A673 (cell line): Measurements from ENCODE around the gene ROBO2. TPM values are rescaled to one million over a fixed set of nuclear protein-coding genes. Genes with fewer than 3 reads are reported as not detected.

Experiments
- BruUV-seq: library from RNA; stranded (reverse); fragments of 400-500 nt; replicated peaks from 2 replicates; lab custom pipeline; 2021; lab: Mats Ljungman, UMichigan
- CTCF ChIA-PET: fragments of 300-600 bp; sonication (Branson Sonifier 250); formaldehyde crosslinking; loops from one replicate; lab custom pipeline; 2022; ENCODE audit warnings: antibody characterized with exemption; lab: Charles Lee
- POLR2A ChIA-PET: fragments of 300-600 bp; sonication (Branson Sonifier 250); formaldehyde crosslinking; loops from one replicate; lab custom pipeline; 2022; ENCODE audit warnings: antibody characterized with exemption; ENCODE audit not compliant: low non-redundant PET; lab: Charles Lee
- DNase-seq: peaks from one replicate; pipeline ENCODE4 v3.0.0-alpha.2; 2015; ENCODE audit warnings: low spot score
- H3K27ac ChIP-seq: fragments of 200-600 bp; sonication (generic); 2 replicates; pipeline ENCODE4 v1.5.1; 2016; ENCODE audit warnings: mixed run types, low read depth, mild to moderate bottlenecking, mixed read lengths, antibody characterized with exemption, low read length; ENCODE audit not compliant: poor library complexity, severe bottlenecking
- H3K27me3 ChIP-seq: fragments of 200-600 bp; sonication (generic); replicated peaks from 2 replicates; pipeline ENCODE4 v1.6.1; 2017; ENCODE audit warnings: mixed run types, low read depth, mild to moderate bottlenecking, mixed read lengths, antibody characterized with exemption, low read length; ENCODE audit not compliant: insufficient read depth, poor library complexity
- H3K36me3 ChIP-seq: fragments of 200-600 bp; sonication (generic); 2 replicates; pipeline ENCODE4 v1.6.1; 2016; ENCODE audit warnings: mixed run types, mild to moderate bottlenecking, mixed read lengths, antibody characterized with exemption, low read length; ENCODE audit not compliant: insufficient read depth, poor library complexity, severe bottlenecking
- H3K4me1 ChIP-seq: fragments of 200-600 bp; sonication (generic); 2 replicates; pipeline ENCODE4 v1.6.1; 2017; ENCODE audit warnings: mixed run types, mild to moderate bottlenecking, mixed read lengths, antibody characterized with exemption, low read length; ENCODE audit not compliant: insufficient read depth, poor library complexity, severe bottlenecking
- H3K4me3 ChIP-seq: fragments of 200-600 bp; sonication (generic); 2 replicates; pipeline ENCODE4 v1.5.1; 2016; ENCODE audit warnings: low read depth, mixed run types, mild to moderate bottlenecking, mixed read lengths, low read length; ENCODE audit not compliant: poor library complexity, severe bottlenecking
- H3K9me3 ChIP-seq: fragments of 200-600 bp; sonication (generic); 2 replicates; pipeline ENCODE4 v1.6.1; 2016; ENCODE audit warnings: mixed run types, low read depth, mild to moderate bottlenecking, mixed read lengths, antibody characterized with exemption, low read length; ENCODE audit not compliant: poor library complexity, severe bottlenecking
- EZH2 ChIP-seq: fragments of 200-600 bp; sonication (generic); IDR thresholded peaks from 2 replicates; pipeline ENCODE4 v1.6.1; 2017; ENCODE audit warnings: borderline replicate concordance, low read depth, mild to moderate bottlenecking, mixed read lengths, antibody characterized with exemption, low read length; ENCODE audit not compliant: poor library complexity, severe bottlenecking
- intact Hi-C: fragments of 100-400 bp; cut with micrococcal nuclease; formaldehyde crosslinking; loops from one replicate; pipeline ENCODE4 v1.10.0; 2022; ENCODE audit not compliant: unreplicated experiment
- total RNA-seq: library from RNA; stranded (reverse); gene quantifications from 2 replicates; pipeline ENCODE4 v1.2.3, GENCODE V29; 2021
- TF ChIP-seq, protein P1 (sequence below): fragments of 300-800, 200-600 bp; sonication (generic); conservative IDR thresholded peaks from 2 replicates; pipeline ENCODE4 v1.5.1; 2017; ENCODE audit warnings: low read depth, mild to moderate bottlenecking, antibody characterized with exemption, low read length, moderate library complexity, mixed read lengths

ROBO2 gene
- total RNA-seq, 1 experiment from 2014 or later: 17.5 TPM

DNA sequence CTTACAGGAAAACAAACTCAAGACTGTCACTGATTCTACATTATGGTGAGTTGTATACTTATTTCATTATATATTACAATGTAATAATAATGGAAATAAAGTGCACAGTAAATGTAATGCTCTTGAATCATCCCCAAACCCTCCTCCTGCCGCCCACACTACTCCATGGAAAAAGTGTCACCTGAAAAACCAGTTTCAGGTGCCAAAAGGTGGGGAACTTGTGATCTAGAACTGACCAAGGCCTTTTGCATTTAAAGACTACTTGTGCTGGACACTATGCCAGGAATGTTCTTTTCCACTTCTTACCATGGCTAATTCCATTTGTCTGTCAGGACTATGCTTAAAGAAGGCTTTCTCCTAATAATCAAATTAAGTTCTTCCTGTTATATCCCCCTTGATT is 32.3 kb downstream of the ROBO2 start:
- Histone ChIP-seq H3K4me3 (no peak overlapping the region), H3K27ac (no peak overlapping the region), H3K36me3 (no peaks in the 10 kb centered on the region), H3K27me3 (no peaks in the 10 kb centered on the region), H3K4me1 (peaks cover 29% of the 10 kb centered on the region), H3K9me3 (no peaks in the 10 kb centered on the region)
- no TSS peak for BruUV-seq
- CTCF ChIA-PET: no interaction called here
- POLR2A ChIA-PET: no interaction called here
- TF ChIP-seq EZH2: no peak
- TF ChIP-seq, protein P1, sequence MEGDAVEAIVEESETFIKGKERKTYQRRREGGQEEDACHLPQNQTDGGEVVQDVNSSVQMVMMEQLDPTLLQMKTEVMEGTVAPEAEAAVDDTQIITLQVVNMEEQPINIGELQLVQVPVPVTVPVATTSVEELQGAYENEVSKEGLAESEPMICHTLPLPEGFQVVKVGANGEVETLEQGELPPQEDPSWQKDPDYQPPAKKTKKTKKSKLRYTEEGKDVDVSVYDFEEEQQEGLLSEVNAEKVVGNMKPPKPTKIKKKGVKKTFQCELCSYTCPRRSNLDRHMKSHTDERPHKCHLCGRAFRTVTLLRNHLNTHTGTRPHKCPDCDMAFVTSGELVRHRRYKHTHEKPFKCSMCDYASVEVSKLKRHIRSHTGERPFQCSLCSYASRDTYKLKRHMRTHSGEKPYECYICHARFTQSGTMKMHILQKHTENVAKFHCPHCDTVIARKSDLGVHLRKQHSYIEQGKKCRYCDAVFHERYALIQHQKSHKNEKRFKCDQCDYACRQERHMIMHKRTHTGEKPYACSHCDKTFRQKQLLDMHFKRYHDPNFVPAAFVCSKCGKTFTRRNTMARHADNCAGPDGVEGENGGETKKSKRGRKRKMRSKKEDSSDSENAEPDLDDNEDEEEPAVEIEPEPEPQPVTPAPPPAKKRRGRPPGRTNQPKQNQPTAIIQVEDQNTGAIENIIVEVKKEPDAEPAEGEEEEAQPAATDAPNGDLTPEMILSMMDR: no peak
- no peak for DNase-seq
- intact Hi-C loops: no loop called here

DNA sequence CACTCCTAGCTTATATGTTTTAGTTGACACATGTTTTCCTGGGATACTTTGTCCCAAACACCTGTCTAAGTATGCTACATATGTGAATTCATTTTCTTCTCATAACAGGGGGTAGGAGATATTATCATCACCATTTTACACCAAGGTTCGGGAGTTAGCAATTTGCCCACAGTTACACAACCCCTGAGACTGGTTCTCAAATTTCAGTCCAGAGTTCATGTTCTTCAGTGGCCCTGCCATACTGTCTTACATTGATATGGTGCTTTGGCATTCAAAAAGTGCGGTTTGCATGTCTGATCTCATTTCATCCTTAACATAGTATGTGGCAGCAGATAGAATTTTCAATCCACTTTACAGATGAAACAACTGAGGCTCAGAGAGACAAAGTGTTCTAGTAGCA is 38.4 kb downstream of the ROBO2 start:
- TF ChIP-seq, protein P1: no peak
- TF ChIP-seq EZH2: no peak
- H3K9me3 ChIP-seq: no peaks in the 10 kb centered on the region
- no peak overlapping the region for H3K4me3 ChIP-seq
- intact Hi-C loops: no loop called here
- POLR2A ChIA-PET: no interaction called here
- H3K27ac ChIP-seq: no peak overlapping the region
- no peak for DNase-seq
- CTCF ChIA-PET: no interaction called here
- no peaks in the 10 kb centered on the region for H3K27me3 ChIP-seq
- H3K4me1 ChIP-seq: peaks cover 31% of the 10 kb centered on the region
- no peaks in the 10 kb centered on the region for H3K36me3 ChIP-seq
- BruUV-seq: no TSS peak

DNA sequence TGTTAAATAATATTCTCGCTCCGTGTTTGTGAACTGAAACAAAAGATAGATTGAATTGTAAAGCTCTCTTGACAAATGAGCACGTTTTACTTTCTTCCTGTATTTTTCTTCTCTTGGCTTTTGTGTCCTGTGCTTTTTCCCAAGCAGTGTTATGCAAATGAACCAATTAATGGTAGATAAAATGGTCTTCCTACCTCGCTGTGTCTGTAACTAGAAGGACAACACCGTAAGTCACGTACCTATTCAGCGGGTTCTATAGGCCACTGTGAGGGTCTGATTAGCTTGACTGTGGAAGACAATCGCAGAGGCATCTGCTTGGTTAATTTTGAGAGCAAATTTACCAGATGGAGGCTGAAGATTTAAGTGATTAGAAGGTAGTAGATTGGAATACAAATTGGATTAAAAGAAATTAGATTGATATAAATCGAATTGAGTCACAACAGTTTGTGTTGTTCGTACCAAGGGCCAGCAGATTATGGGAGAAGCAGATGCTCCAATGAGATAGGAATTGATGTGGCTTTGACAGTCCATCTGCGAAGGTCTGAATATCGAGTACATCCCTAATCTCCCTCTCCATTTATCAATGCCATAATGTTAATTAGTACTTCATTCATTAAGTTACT is 40.2 kb downstream of the ROBO2 start:
- no peak overlapping the region for H3K27ac ChIP-seq
- CTCF ChIA-PET: no interaction called here
- no peaks in the 10 kb centered on the region for H3K9me3 ChIP-seq
- POLR2A ChIA-PET: no interaction called here
- no TSS peak for BruUV-seq
- TF ChIP-seq EZH2: no peak
- TF ChIP-seq, protein P1: no peak
- H3K27me3 ChIP-seq: no peaks in the 10 kb centered on the region
- H3K4me3 ChIP-seq: no peak overlapping the region
- DNase-seq: no peak
- H3K4me1 ChIP-seq: peaks cover 31% of the 10 kb centered on the region
- no peaks in the 10 kb centered on the region for H3K36me3 ChIP-seq
- intact Hi-C loops: no loop called here
